Sigmoid colon (tissue), 4 donors: ENCODE measurements around the gene FGGY.

Experiments
- CTCF ChIP-seq, 4 experiments: fragments of 450-650 bp in 3 of 4; fragments of 200-600 bp in 1 of 4; IDR thresholded peaks; one replicate each; pipeline ENCODE4 v1.5.1; 2016 to 2019; ENCODE audit warnings: antibody characterized with exemption in 4 of 4, mild to moderate bottlenecking in 3 of 4, moderate library complexity in 2 of 4
- POLR2A ChIP-seq, 2 donors: fragments of 450-650 bp; IDR thresholded peaks; one replicate each; pipeline ENCODE4 v1.6.1; 2016; ENCODE audit warnings: antibody characterized with exemption in 2 of 2, mild to moderate bottlenecking in 2 of 2, moderate library complexity in 2 of 2
- POLR2AphosphoS5 ChIP-seq, 4 donors: sonication (generic); formaldehyde crosslinking; IDR thresholded peaks; one replicate each; pipeline ENCODE4 v1.6.1; 2017; ENCODE audit warnings: antibody characterized with exemption in 4 of 4

GRCh38 chr1:59417406-59417805 is 120.5 kb downstream of the FGGY start:
- no peak for TF ChIP-seq CTCF (IDR thresholded peaks at IDR 0.05)
- TF ChIP-seq POLR2A (IDR thresholded peaks at IDR 0.05): no peak
- TF ChIP-seq POLR2AphosphoS5 (IDR thresholded peaks at IDR 0.05): no peak
